Keratinocyte (primary cell): ENCODE data around the gene DDIT3. TPM values are rescaled to one million over a fixed set of nuclear protein-coding genes. Genes with fewer than 3 reads are reported as not detected.
A peak's percentile ranks its signal among the peaks of the same experiment; 100 is the strongest.

Experiments used
- DNase-seq: peaks from one replicate; pipeline ENCODE4 v3.0.0-alpha.2; 2011; ENCODE audit warnings: low read depth, missing footprints, low spot score
- FAIRE-seq: peaks from 2 replicates; lab custom pipeline; 2011; peaks lifted over from hg19 to GRCh38; lab: Jason Lieb, UNC
- H2AFZ ChIP-seq: 2 replicates; pipeline ENCODE4 v1.6.0; 2012; ENCODE audit warnings: low read length, control low read depth, inconsistent platforms; ENCODE audit not compliant: control insufficient read depth
- H3K27ac ChIP-seq: 2 replicates; pipeline ENCODE4 v1.5.1; 2011; ENCODE audit warnings: low read length; ENCODE audit not compliant: control insufficient read depth, insufficient read depth
- H3K27me3 ChIP-seq: 3 replicates; pipeline ENCODE4 v1.6.0; 2011; ENCODE audit warnings: low read length; ENCODE audit not compliant: control insufficient read depth, insufficient read depth; ENCODE audit errors: extremely low read depth
- H3K36me3 ChIP-seq, 2 experiments: 2 replicates in 1 of 2; 3 replicates in 1 of 2; pipeline ENCODE4 v1.5.1; 2011; ENCODE audit warnings: low read length in 2 of 2, mild to moderate bottlenecking in 1 of 2; ENCODE audit not compliant: control insufficient read depth in 2 of 2, insufficient read depth in 2 of 2; ENCODE audit errors: extremely low read depth in 1 of 2
- H3K4me1 ChIP-seq: 3 replicates; pipeline ENCODE4 v1.5.1; 2011; ENCODE audit warnings: low read length; ENCODE audit not compliant: control insufficient read depth, insufficient read depth; ENCODE audit errors: extremely low read depth
- H3K4me2 ChIP-seq: 3 replicates; pipeline ENCODE4 v1.6.0; 2011; ENCODE audit warnings: low read depth, low read length; ENCODE audit not compliant: control insufficient read depth, insufficient read depth; ENCODE audit errors: extremely low read depth
- H3K4me3 ChIP-seq, 3 experiments: fragments of 200-600 bp in 1 of 3; sonication (generic) in 1 of 3; 2 replicates in 2 of 3; 3 replicates in 1 of 3; pipeline ENCODE4 v1.5.1; 2011 to 2016; ENCODE audit warnings: low read length in 3 of 3, mild to moderate bottlenecking in 3 of 3, control low read depth in 2 of 3, inconsistent platforms in 1 of 3, low read depth in 1 of 3, mixed read lengths in 1 of 3, mixed run types in 1 of 3, moderate library complexity in 1 of 3; ENCODE audit not compliant: control insufficient read depth in 2 of 3, insufficient read depth in 2 of 3; ENCODE audit errors: extremely low read depth in 1 of 3
- H3K79me2 ChIP-seq: 2 replicates; pipeline ENCODE4 v1.6.0; 2012; ENCODE audit warnings: low read length; ENCODE audit not compliant: control insufficient read depth, insufficient read depth
- H3K9ac ChIP-seq: 3 replicates; pipeline ENCODE4 v1.6.0; 2011; ENCODE audit warnings: low read length; ENCODE audit not compliant: control insufficient read depth, insufficient read depth; ENCODE audit errors: extremely low read depth
- H3K9me1 ChIP-seq: 3 replicates; pipeline ENCODE4 v1.6.0; 2011; ENCODE audit warnings: low read length; ENCODE audit not compliant: control insufficient read depth, insufficient read depth; ENCODE audit errors: extremely low read depth
- H3K9me3 ChIP-seq: 2 replicates; pipeline ENCODE4 v1.5.1; 2012; ENCODE audit warnings: low read depth, low read length; ENCODE audit not compliant: control insufficient read depth
- H4K20me1 ChIP-seq: 3 replicates; pipeline ENCODE4 v1.6.0; 2011; ENCODE audit warnings: low read length; ENCODE audit not compliant: control insufficient read depth, insufficient read depth; ENCODE audit errors: extremely low read depth
- EZH2 ChIP-seq: IDR thresholded peaks from one replicate; pipeline ENCODE4 v1.6.1; 2012; ENCODE audit warnings: inconsistent platforms, mild to moderate bottlenecking, low read length, moderate library complexity
- dilution Hi-C: fragments of 300-500 bp; cut with MboI; formaldehyde crosslinking; loops from one replicate; pipeline ENCODE4 v1.7.0; 2020; ENCODE audit warnings: low sequenced_read_pairs; ENCODE audit not compliant: extremely low pct_ligation_motif_present
- polyA minus RNA-seq, 3 experiments: library from RNA; depleted of rRNA, polyadenylated mRNA; stranded (reverse); fragments of >200 nt; gene quantifications; 1 replicate in 1 of 3; 2 replicates in 1 of 3; 3 replicates in 1 of 3; pipeline ENCODE4 v1.2.3, GENCODE V29; 2011
- polyA plus RNA-seq, 5 experiments: library from polyadenylated mRNA; depleted of rRNA in 3 of 5; stranded (reverse) in 3 of 5; stranded (forward) in 1 of 5; unstranded in 1 of 5; fragments of >200 nt; gene quantifications; 1 replicate in 1 of 5; 2 replicates in 3 of 5; 3 replicates in 1 of 5; pipeline versions ENCODE4 v1.2.1 to v1.2.3, GENCODE V29; 2011 to 2012; ENCODE audit warnings: missing spikeins in 2 of 5, low read depth in 1 of 5, low replicate concordance in 1 of 5
- TF ChIP-seq, protein P1 (sequence below), 3 experiments: IDR thresholded peaks in 1 of 3; conservative IDR thresholded peaks in 1 of 3; optimal IDR thresholded peaks in 1 of 3; 2 replicates in 2 of 3; 3 replicates in 1 of 3; pipeline versions ENCODE3 to v1.5.1; 2011; ENCODE audit warnings: low read length in 3 of 3, mild to moderate bottlenecking in 3 of 3, moderate library complexity in 2 of 3, control low read depth in 1 of 3, inconsistent platforms in 1 of 3; ENCODE audit not compliant: insufficient read depth in 2 of 3; ENCODE audit errors: extremely low read depth in 1 of 3

The DDIT3 gene, protein sequence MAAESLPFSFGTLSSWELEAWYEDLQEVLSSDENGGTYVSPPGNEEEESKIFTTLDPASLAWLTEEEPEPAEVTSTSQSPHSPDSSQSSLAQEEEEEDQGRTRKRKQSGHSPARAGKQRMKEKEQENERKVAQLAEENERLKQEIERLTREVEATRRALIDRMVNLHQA
- polyA plus RNA-seq, result 7.8 to 25.6 TPM (median 23.6 TPM) in 3 replicates
- polyA plus RNA-seq (2011; ENCODE audit: low read depth), result 50.2 TPM
- 11.4 and 13.0 TPM in 2 replicates for polyA plus RNA-seq (2011; cell fraction: cytosol; rRNA removed)
- 38.4 and 40.9 TPM in 2 replicates for polyA plus RNA-seq (2011; cell fraction: nucleus; rRNA removed)
- polyA plus RNA-seq (2012; ENCODE audit: low replicate concordance), result 5.9 and 87.6 TPM in 2 replicates
- polyA minus RNA-seq, result 1.8 to 9.1 TPM (median 3.2 TPM) in 3 replicates
- 3.8 TPM for polyA minus RNA-seq (2011; cell fraction: cytosol; rRNA and poly(A)+ RNA removed)
- 6.5 and 14.2 TPM in 2 replicates for polyA minus RNA-seq (2011; cell fraction: nucleus; rRNA and poly(A)+ RNA removed)

DNA sequence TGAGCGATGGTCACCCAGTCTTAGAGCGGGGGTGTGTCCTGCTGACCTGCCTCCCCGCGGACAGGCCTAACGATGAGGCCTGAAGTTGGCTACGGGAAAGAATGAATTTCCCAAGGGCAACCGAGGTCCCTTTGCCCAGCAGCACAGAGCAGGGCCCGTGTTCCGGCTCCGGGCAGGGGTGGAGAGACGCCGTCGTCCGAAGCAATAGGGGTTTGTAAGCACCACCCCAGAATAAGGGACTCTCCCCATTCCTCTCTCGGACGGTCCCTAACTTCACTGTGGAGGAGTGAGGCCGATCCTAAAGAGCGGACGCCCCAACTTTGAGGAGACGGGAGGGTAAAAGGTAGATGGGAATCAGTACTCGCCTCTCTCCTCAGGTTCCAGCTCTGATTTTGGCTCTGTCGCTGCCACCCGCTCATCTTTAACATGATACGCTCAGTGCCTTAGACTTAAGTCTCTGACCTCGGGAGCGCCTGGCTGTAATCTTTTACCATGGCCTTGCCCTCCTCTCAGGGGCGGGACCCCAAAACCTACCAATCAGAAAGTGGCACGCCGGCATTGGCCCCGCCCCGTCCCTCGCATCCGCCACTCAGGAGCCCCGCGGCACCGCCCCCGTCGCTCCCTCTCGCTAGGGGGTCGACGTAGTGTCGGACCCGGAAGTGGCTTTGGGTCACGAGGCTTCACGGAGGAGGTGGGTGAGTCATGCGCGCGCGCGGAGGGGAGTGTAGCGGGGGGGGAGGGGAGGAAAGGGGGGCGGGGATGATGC is at the start of gene DDIT3:
DDIT3 (minus strand) TSS at position 462 of the 766 bp plus-strand sequence. CDS start 3,108 bp downstream, outside the sequence.
- H3K36me3 ChIP-seq, result peaks cover 30 to 53% of the 10 kb centered on the region in 2 experiments
- peaks cover 42% of the 10 kb centered on the region for H3K79me2 ChIP-seq

DNA sequence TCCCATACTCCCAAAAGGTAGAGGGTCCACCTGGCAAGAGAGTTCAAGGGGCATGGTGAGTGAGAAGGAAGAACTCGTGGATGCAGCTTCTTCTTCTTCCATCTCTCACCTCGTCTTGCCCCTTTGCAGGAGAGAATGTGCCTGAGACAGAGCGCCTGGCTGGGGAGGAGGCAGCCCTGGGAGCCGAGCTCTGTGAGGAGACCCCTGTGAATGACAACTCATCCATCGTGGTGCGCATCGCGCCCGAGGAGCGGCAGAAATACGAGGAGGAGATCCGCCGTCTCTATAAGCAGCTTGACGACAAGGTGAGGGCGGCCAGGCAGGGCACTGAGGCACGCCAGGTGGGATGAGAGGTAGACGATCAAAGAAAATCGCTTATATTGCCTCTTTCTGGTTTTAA is 49.5 kb upstream of the DDIT3 start:
- H3K27ac ChIP-seq, result no peak overlapping the region
- H4K20me1 ChIP-seq, result no peaks in the 10 kb centered on the region
- no peak for TF ChIP-seq EZH2
- TF ChIP-seq, protein P1, sequence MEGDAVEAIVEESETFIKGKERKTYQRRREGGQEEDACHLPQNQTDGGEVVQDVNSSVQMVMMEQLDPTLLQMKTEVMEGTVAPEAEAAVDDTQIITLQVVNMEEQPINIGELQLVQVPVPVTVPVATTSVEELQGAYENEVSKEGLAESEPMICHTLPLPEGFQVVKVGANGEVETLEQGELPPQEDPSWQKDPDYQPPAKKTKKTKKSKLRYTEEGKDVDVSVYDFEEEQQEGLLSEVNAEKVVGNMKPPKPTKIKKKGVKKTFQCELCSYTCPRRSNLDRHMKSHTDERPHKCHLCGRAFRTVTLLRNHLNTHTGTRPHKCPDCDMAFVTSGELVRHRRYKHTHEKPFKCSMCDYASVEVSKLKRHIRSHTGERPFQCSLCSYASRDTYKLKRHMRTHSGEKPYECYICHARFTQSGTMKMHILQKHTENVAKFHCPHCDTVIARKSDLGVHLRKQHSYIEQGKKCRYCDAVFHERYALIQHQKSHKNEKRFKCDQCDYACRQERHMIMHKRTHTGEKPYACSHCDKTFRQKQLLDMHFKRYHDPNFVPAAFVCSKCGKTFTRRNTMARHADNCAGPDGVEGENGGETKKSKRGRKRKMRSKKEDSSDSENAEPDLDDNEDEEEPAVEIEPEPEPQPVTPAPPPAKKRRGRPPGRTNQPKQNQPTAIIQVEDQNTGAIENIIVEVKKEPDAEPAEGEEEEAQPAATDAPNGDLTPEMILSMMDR (optimal IDR thresholded peaks at IDR 0.05 in 1 of 3, IDR thresholded peaks at IDR 0.05 in 1 of 3, conservative IDR thresholded peaks at IDR 0.05 in 1 of 3; ENCODE audit: extremely low read depth in 1 of 3, insufficient read depth in 2 of 3, low read length in 3 of 3), result no peak
- H3K9me3 ChIP-seq, result no peaks in the 10 kb centered on the region
- H3K27me3 ChIP-seq, result no peaks in the 10 kb centered on the region
- no peaks in the 10 kb centered on the region for H3K36me3 ChIP-seq
- no peak overlapping the region for H2AFZ ChIP-seq
- no peak overlapping the region for H3K4me3 ChIP-seq
- no peaks in the 10 kb centered on the region for H3K4me1 ChIP-seq
- no peak overlapping the region for H3K9ac ChIP-seq
- H3K4me2 ChIP-seq, result no peak overlapping the region
- H3K9me1 ChIP-seq, result no peaks in the 10 kb centered on the region
- dilution Hi-C loops, result loop anchor here (10.0 kb wide), 1 partner anchor 65 kb away; the partner anchor contains the start of gene B4GALNT1
- H3K79me2 ChIP-seq, result no peaks in the 10 kb centered on the region
- DNase-seq (no peak), FAIRE-seq (no peak)

More for the DNA sequence above, at the start of gene DDIT3:
- DNase-seq (peak; percentile 92), FAIRE-seq (no peak)
- H3K4me2 ChIP-seq, result peak within 1 kb of the TSS; percentile 97
- H3K9ac ChIP-seq, result peak within 1 kb of the TSS; percentile 100
- peaks cover 17% of the 10 kb centered on the region for H4K20me1 ChIP-seq
- TF ChIP-seq, protein P1 (optimal IDR thresholded peaks at IDR 0.05 in 1 of 3, IDR thresholded peaks at IDR 0.05 in 1 of 3, conservative IDR thresholded peaks at IDR 0.05 in 1 of 3; ENCODE audit: extremely low read depth in 1 of 3, insufficient read depth in 2 of 3, low read length in 3 of 3), result no peak
- no peak for TF ChIP-seq EZH2
- H2AFZ ChIP-seq, result peak within 1 kb of the TSS; percentile 68
- H3K4me1 ChIP-seq, result peaks cover 36% of the 10 kb centered on the region
- H3K9me3 ChIP-seq, result no peaks in the 10 kb centered on the region
- peak within 1 kb of the TSS; percentile 89 to 99 (median 90) for H3K4me3 ChIP-seq
- peak within 1 kb of the TSS; percentile 99 for H3K27ac ChIP-seq
- H3K27me3 ChIP-seq, result no peaks in the 10 kb centered on the region
- dilution Hi-C loops, result no loop called here
- H3K9me1 ChIP-seq, result peaks cover 2% of the 10 kb centered on the region
